Fibroblast of skin of scalp (primary cell): ENCODE results near the gene NSF.

Experiments used
- DNase-seq: peaks from one replicate; pipeline ENCODE4 v3.0.0-alpha.2; 2013

Gene NSF

GRCh38 chr17:46719891-46720290 lies 129.4 kb downstream of the NSF start:
- no peak for DNase-seq

GRCh38 chr17:46720408-46720807 lies 129.9 kb downstream of the NSF start:
- DNase-seq = no peak

- no peak for DNase-seq
Observed at GRCh38 chr17:46722662-46723285, 132.3 kb downstream of the NSF start.

- no peak for DNase-seq
Observed at GRCh38 chr17:46726206-46726605, 135.7 kb downstream of the NSF start.

GRCh38 chr17:46727572-46728348 lies 137.3 kb downstream of the NSF start:
- DNase-seq = peak; percentile 81

GRCh38 chr17:46730026-46730425 lies 139.6 kb downstream of the NSF start:
- DNase-seq = no peak

- DNase-seq = no peak
Observed at GRCh38 chr17:46730679-46731078, 140.2 kb downstream of the NSF start.

GRCh38 chr17:46732160-46732559 lies 141.7 kb downstream of the NSF start:
- DNase-seq = no peak

GRCh38 chr17:46732754-46733398 lies 142.4 kb downstream of the NSF start:
- peak; percentile 38 for DNase-seq

GRCh38 chr17:46733837-46734475 lies 143.5 kb downstream of the NSF start:
- DNase-seq = peak; percentile 40

- DNase-seq = no peak
Observed at GRCh38 chr17:46736100-46736499, 145.6 kb downstream of the NSF start.

- no peak for DNase-seq
Observed at GRCh38 chr17:46737326-46737725, 146.9 kb downstream of the NSF start.

- no peak for DNase-seq
Observed at GRCh38 chr17:46738544-46738943, 148.1 kb downstream of the NSF start.

GRCh38 chr17:46739982-46740381 lies 149.5 kb downstream of the NSF start:
- no peak for DNase-seq

- DNase-seq = no peak
Observed at GRCh38 chr17:46741122-46741730, 150.8 kb downstream of the NSF start.

- peak; percentile 85 for DNase-seq
Observed at GRCh38 chr17:46742565-46743270, 152.2 kb downstream of the NSF start.

- no peak for DNase-seq
Observed at GRCh38 chr17:46744441-46744840, 154.0 kb downstream of the NSF start.

- no peak for DNase-seq
Observed at GRCh38 chr17:46745376-46745775, 154.9 kb downstream of the NSF start.

- no peak for DNase-seq
Observed at GRCh38 chr17:46751425-46751824, 161.0 kb downstream of the NSF start.

- DNase-seq = no peak
Observed at GRCh38 chr17:46753776-46754175, 163.3 kb downstream of the NSF start.

- DNase-seq = no peak
Observed at GRCh38 chr17:46756081-46756735, 165.7 kb downstream of the NSF start.

GRCh38 chr17:46756861-46757260 lies 166.4 kb downstream of the NSF start:
- DNase-seq = no peak
